ENCODE results near the gene TAS2R4. TPM values are rescaled to one million over a fixed set of nuclear protein-coding genes. Genes with fewer than 3 reads are reported as not detected.

The TAS2R4 gene
- total RNA-seq (2021; fragmentation: NEBNext Ultra II Directional; extraction: Animal tissue kit (Norgen Biotek cat#: 25700)) (1.3 TPM in 2 replicates), polyA plus RNA-seq (2011; rRNA removed) (0.86 and 0.88 TPM in 2 replicates), polyA minus RNA-seq (2011; rRNA and poly(A)+ RNA removed) (7.2 and 8.0 TPM in 2 replicates)
- 0.89 TPM for polyA plus RNA-seq (2011; cell fraction: cytosol; rRNA removed)
- 2.3 TPM for polyA plus RNA-seq (2011; cell fraction: nucleus; rRNA removed)
- 0.29 to 0.65 TPM (median 0.37 TPM) in 4 replicates for polyA plus RNA-seq (2012, experiment 1 of 2)
- not detected for polyA plus RNA-seq (2012, experiment 2 of 2)
- polyA plus RNA-seq (2013, experiment 1 of 2): 0.49 TPM
- 0.28 TPM for polyA plus RNA-seq (2013, experiment 2 of 2)
- polyA minus RNA-seq (2011; cell fraction: cytosol; rRNA and poly(A)+ RNA removed): 2.8 TPM
- polyA minus RNA-seq (2011; cell fraction: nucleus; rRNA and poly(A)+ RNA removed): 16.3 TPM
- long read RNA-seq, experiment 1: 0 reads
- long read RNA-seq, experiment 2: 0 reads

GRCh38 chr7:141776374-141776773 is at the start of gene TAS2R4:
TAS2R4 (plus strand) TSS chr7:141776674; CDS start chr7:141778489, 1,815 bp downstream.
- ChIA-PET CTCF (ENCODE audit: partially characterized antibody) (interaction anchor here (1.1 to 1.7 kb wide), 4 partner anchors 10 to 199 kb away, joined by 4 to 15 read pairs (median 5); no protein-coding TSS in a partner anchor), POLR2A (ENCODE audit: partially characterized antibody) (interaction anchor here (0.6 kb wide), 1 partner anchor 1604 kb away, joined by 3 read pairs; no protein-coding TSS in a partner anchor)
- DNase-seq (ENCODE audit: low read depth in 1 of 2, low spot score in 2 of 2): no peak
- 94% methylated on average over 1 of the region's 1 CpG; no CpG with 5 or more reads in 1 of the 2 experiments for WGBS, 2 experiments (ENCODE audit: extremely low coverage in 1 of 2, insufficient coverage in 1 of 2, insufficient read length in 1 of 2, insufficient replicate concordance in 2 of 2, low coverage in 1 of 2, low lambda C conversion rate in 2 of 2, missing lambda C conversion rate in 1 of 2)
- peaks cover 4 to 31% (median 18%) of the 10 kb centered on the region in 4 experiments; a peak in 7 of 8 replicates for H3K36me3 ChIP-seq (ENCODE audit: control insufficient read depth in 2 of 4, insufficient read depth in 4 of 4, low read length in 3 of 4)
- H2BK12ac ChIP-seq (ENCODE audit: low read depth, low read length): no peak within 1 kb of the TSS
- H2BK5ac ChIP-seq (ENCODE audit: low read depth, low read length): no peak within 1 kb of the TSS
- no peak within 1 kb of the TSS for H3K56ac ChIP-seq (replicated peaks; ENCODE audit: insufficient read length, low read depth, low read length)
- no peak within 1 kb of the TSS for H3K4ac ChIP-seq (replicated peaks; ENCODE audit: insufficient read length, low read depth, low read length)
- H3K27me3 ChIP-seq (replicated peaks in 1 of 4; ENCODE audit: control insufficient read depth in 3 of 4, extremely low read depth in 1 of 4, insufficient read depth in 3 of 4, low read length in 3 of 4): no peaks in the 10 kb centered on the region
- no peak within 1 kb of the TSS for H3K14ac ChIP-seq (ENCODE audit: insufficient read length)
- no peak within 1 kb of the TSS for H2BK20ac ChIP-seq (ENCODE audit: low read length)
- H2AFZ ChIP-seq (ENCODE audit: low read length): no peak within 1 kb of the TSS
- H3K4me3 ChIP-seq (ENCODE audit: extremely low read depth in 1 of 4, insufficient read depth in 2 of 4, low read depth in 3 of 4, low read length in 4 of 4): no peak within 1 kb of the TSS
- no peak within 1 kb of the TSS for H2BK120ac ChIP-seq (replicated peaks; ENCODE audit: low read depth, low read length)
- H3K27ac ChIP-seq (ENCODE audit: low read depth, low read length): no peak within 1 kb of the TSS
- H3K79me1 ChIP-seq (ENCODE audit: low read depth, low read length): no peaks in the 10 kb centered on the region
- no peak within 1 kb of the TSS for H4K8ac ChIP-seq (ENCODE audit: extremely low read depth, insufficient read depth, low read length)
- H3K4me2 ChIP-seq (ENCODE audit: insufficient read depth in 1 of 2, low read depth in 2 of 2, low read length in 2 of 2): no peak within 1 kb of the TSS
- no peak within 1 kb of the TSS for H2AK5ac ChIP-seq (ENCODE audit: low read depth, low read length)
- no peak within 1 kb of the TSS for H3K23ac ChIP-seq (ENCODE audit: insufficient read length)
- no peaks in the 10 kb centered on the region for H3K79me2 ChIP-seq (ENCODE audit: control insufficient read depth in 1 of 2, insufficient read depth in 2 of 2, low read length in 2 of 2)
- FAIRE-seq: no peak
- H4K5ac ChIP-seq (ENCODE audit: insufficient read length, low read depth, low read length): no peak within 1 kb of the TSS
- H3K18ac ChIP-seq (ENCODE audit: extremely low read depth, low read length): no peak within 1 kb of the TSS
- H3K4me1 ChIP-seq (replicated peaks in 1 of 4; ENCODE audit: control insufficient read depth in 3 of 4, insufficient read depth in 4 of 4, low read length in 3 of 4): no peaks in the 10 kb centered on the region
- no peak within 1 kb of the TSS for H4K91ac ChIP-seq (replicated peaks; ENCODE audit: insufficient read length, low read length)
- no peak within 1 kb of the TSS for H2BK15ac ChIP-seq (ENCODE audit: low read length)
- no peaks in the 10 kb centered on the region for H4K20me1 ChIP-seq (replicated peaks in 1 of 2; ENCODE audit: control insufficient read depth in 1 of 2, insufficient read depth in 2 of 2, low read length in 2 of 2)
- H3K9me3 ChIP-seq (ENCODE audit: insufficient read depth in 2 of 2, low read depth in 1 of 2, low read length in 1 of 2): peaks cover 11 to 14% of the 10 kb centered on the region in 2 experiments; a peak in 3 of 4 replicates
- H3K23me2 ChIP-seq (ENCODE audit: low read depth, low read length): no peaks in the 10 kb centered on the region
- no peak within 1 kb of the TSS for H3K9ac ChIP-seq (replicated peaks in 1 of 4; ENCODE audit: extremely low read depth in 1 of 4, low read depth in 3 of 4, low read length in 3 of 4)
- TF ChIP-seq SP4 (IDR thresholded peaks at IDR 0.05; ENCODE audit: low read length) (no peak), CTCF (IDR thresholded peaks at IDR 0.05; ENCODE audit: control extremely low read depth in 1 of 3, insufficient read depth in 1 of 3, low read depth in 1 of 3, low read length in 3 of 3) (no peak), CREB1 (IDR thresholded peaks at IDR 0.05) (no peak), KDM5A (IDR thresholded peaks at IDR 0.05; ENCODE audit: low read length) (no peak), SP2 (IDR thresholded peaks at IDR 0.05; ENCODE audit: low read length) (no peak), SP1 (IDR thresholded peaks at IDR 0.05; ENCODE audit: low read depth, low read length) (no peak), RFX5 (IDR thresholded peaks at IDR 0.05; ENCODE audit: borderline replicate concordance, low read depth, low read length) (no peak), E2F6 (IDR thresholded peaks at IDR 0.05) (no peak), SIN3A (conservative IDR thresholded peaks at IDR 0.05 in 1 of 2, IDR thresholded peaks at IDR 0.05 in 1 of 2; ENCODE audit: low read depth in 1 of 2, low read length in 2 of 2) (no peak), SIRT6 (IDR thresholded peaks at IDR 0.05; ENCODE audit: low read length) (no peak)
